Trophoblast cell (in vitro differentiated cells and primary cell): ENCODE measurements around the gene PJA1.

ENCODE experiments used
- DNase-seq, 2 donors: peaks; one replicate each; pipeline ENCODE4 v3.0.0-alpha.2; 2016
- H2AFZ ChIP-seq: 2 replicates; pipeline ENCODE4 v1.6.1; 2013; ENCODE audit warnings: low read length, moderate library complexity, mild to moderate bottlenecking; ENCODE audit not compliant: insufficient read depth, poor library complexity
- H2AK5ac ChIP-seq: 2 replicates; pipeline ENCODE4 v1.6.1; 2013; ENCODE audit warnings: mild to moderate bottlenecking, low read length
- H2BK120ac ChIP-seq: 2 replicates; pipeline ENCODE4 v1.6.1; 2013; ENCODE audit warnings: low read length, mild to moderate bottlenecking, moderate library complexity; ENCODE audit not compliant: insufficient read depth, poor library complexity
- H2BK12ac ChIP-seq: 2 replicates; pipeline ENCODE4 v1.6.1; 2013; ENCODE audit warnings: mild to moderate bottlenecking, low read length, moderate library complexity
- H2BK5ac ChIP-seq: 2 replicates; pipeline ENCODE4 v1.6.1; 2013; ENCODE audit warnings: low read length, low read depth, moderate library complexity, mild to moderate bottlenecking; ENCODE audit not compliant: poor library complexity
- H3K14ac ChIP-seq: 2 replicates; pipeline ENCODE4 v1.6.1; 2013; ENCODE audit warnings: mild to moderate bottlenecking, low read length
- H3K18ac ChIP-seq: 2 replicates; pipeline ENCODE4 v1.6.1; 2013; ENCODE audit warnings: mild to moderate bottlenecking, low read length
- H3K23ac ChIP-seq: 2 replicates; pipeline ENCODE4 v1.6.1; 2013; ENCODE audit warnings: low read length
- H3K27ac ChIP-seq: 2 replicates; pipeline ENCODE4 v1.5.1; 2013; ENCODE audit warnings: low read depth, mild to moderate bottlenecking, inconsistent platforms, low read length, moderate library complexity
- H3K27me3 ChIP-seq: 2 replicates; pipeline ENCODE4 v1.6.1; 2013; ENCODE audit warnings: inconsistent platforms, mild to moderate bottlenecking, low read length, moderate library complexity; ENCODE audit not compliant: insufficient read depth
- H3K36me3 ChIP-seq, 2 experiments: 1 replicate in 1 of 2; 2 replicates in 1 of 2; pipeline ENCODE4 v1.6.1; 2013; ENCODE audit warnings: low read length in 2 of 2, mild to moderate bottlenecking in 2 of 2, moderate library complexity in 1 of 2; ENCODE audit not compliant: insufficient read depth in 2 of 2, control insufficient read depth in 1 of 2
- H3K4ac ChIP-seq: 2 replicates; pipeline ENCODE4 v1.6.1; 2013; ENCODE audit warnings: low read depth, mild to moderate bottlenecking, low read length, moderate library complexity
- H3K4me1 ChIP-seq, 2 experiments: 1 replicate in 1 of 2; 2 replicates in 1 of 2; pipeline ENCODE4 v1.6.1; 2013; ENCODE audit warnings: low read length in 2 of 2, mild to moderate bottlenecking in 2 of 2, moderate library complexity in 1 of 2; ENCODE audit not compliant: insufficient read depth in 2 of 2, control insufficient read depth in 1 of 2
- H3K4me2 ChIP-seq: 2 replicates; pipeline ENCODE4 v1.6.1; 2013; ENCODE audit warnings: inconsistent platforms, mild to moderate bottlenecking, low read length, moderate library complexity
- H3K4me3 ChIP-seq: 2 replicates; pipeline ENCODE4 v1.5.1; 2013; ENCODE audit warnings: mild to moderate bottlenecking, low read depth, low read length, inconsistent platforms
- H3K79me1 ChIP-seq: one replicate; pipeline ENCODE4 v1.6.1; 2013; ENCODE audit warnings: low read length
- H3K79me2 ChIP-seq: 2 replicates; pipeline ENCODE4 v1.6.1; 2013; ENCODE audit warnings: low read length, mild to moderate bottlenecking; ENCODE audit not compliant: control insufficient read depth, insufficient read depth, poor library complexity
- H3K9ac ChIP-seq: 2 replicates; pipeline ENCODE4 v1.6.1; 2013; ENCODE audit warnings: mild to moderate bottlenecking, low read length
- H3K9me3 ChIP-seq: 2 replicates; pipeline ENCODE4 v1.6.1; 2013; ENCODE audit warnings: low read depth, mild to moderate bottlenecking, control low read depth, inconsistent platforms, low read length; ENCODE audit not compliant: insufficient read depth
- H4K12ac ChIP-seq: 2 replicates; pipeline ENCODE4 v1.6.1; 2013; ENCODE audit warnings: low read depth, mild to moderate bottlenecking, low read length, moderate library complexity
- H4K8ac ChIP-seq: 2 replicates; pipeline ENCODE4 v1.6.1; 2013; ENCODE audit warnings: low read depth, mild to moderate bottlenecking, low read length, moderate library complexity
- H4K91ac ChIP-seq: one replicate; pipeline ENCODE4 v1.6.1; 2013; ENCODE audit warnings: low read depth, mild to moderate bottlenecking, low read length, moderate library complexity
- WGBS: extraction: QIAGEN DNeasy Blood & Tissue Kit; methylation state at CpG from one replicate; pipeline ENCODE4 v1.1.7; 2013; ENCODE audit warnings: missing lambda C conversion rate; ENCODE audit not compliant: insufficient read length, insufficient coverage; ENCODE audit errors: extremely low coverage; 5-methylcytosine and 5-hydroxymethylcytosine counted together

PJA1 gene

GRCh38 chrX:69186651-69187050 is 21.4 kb upstream of the PJA1 start:
- Histone ChIP-seq H3K27me3 (no peaks in the 10 kb centered on the region), H2BK120ac (no peak overlapping the region), H3K27ac (no peak overlapping the region), H3K79me1 (no peaks in the 10 kb centered on the region), H3K9me3 (no peaks in the 10 kb centered on the region), H3K9ac (no peak overlapping the region), H2AFZ (no peak overlapping the region), H4K91ac (no peak overlapping the region), H3K36me3 (no peaks in the 10 kb centered on the region), H3K23ac (no peak overlapping the region), H3K14ac (no peak overlapping the region), H4K8ac (no peak overlapping the region), H2BK5ac (no peak overlapping the region), H3K4ac (no peak overlapping the region), H2AK5ac (no peak overlapping the region), H2BK12ac (no peak overlapping the region), H3K79me2 (no peaks in the 10 kb centered on the region), H4K12ac (no peak overlapping the region), H3K4me3 (no peak overlapping the region), H3K4me2 (no peak overlapping the region), H3K18ac (no peak overlapping the region), H3K4me1 (no peaks in the 10 kb centered on the region)
- WGBS, result no CpG with 5 or more reads among the region's 1 CpG
- no peak for DNase-seq

GRCh38 chrX:69185886-69186285 is 20.6 kb upstream of the PJA1 start:
- Histone ChIP-seq H3K4me3 (no peak overlapping the region), H3K79me1 (no peaks in the 10 kb centered on the region), H2BK12ac (no peak overlapping the region), H3K14ac (no peak overlapping the region), H3K23ac (no peak overlapping the region), H4K91ac (no peak overlapping the region), H3K27ac (no peak overlapping the region), H4K8ac (no peak overlapping the region), H2BK5ac (no peak overlapping the region), H3K9me3 (no peaks in the 10 kb centered on the region), H3K27me3 (no peaks in the 10 kb centered on the region), H3K9ac (no peak overlapping the region), H2AK5ac (no peak overlapping the region), H3K4me2 (no peak overlapping the region), H3K36me3 (no peaks in the 10 kb centered on the region), H3K18ac (no peak overlapping the region), H3K4me1 (no peaks in the 10 kb centered on the region), H2BK120ac (no peak overlapping the region), H4K12ac (no peak overlapping the region), H3K4ac (no peak overlapping the region), H2AFZ (no peak overlapping the region), H3K79me2 (no peaks in the 10 kb centered on the region)
- no CpG with 5 or more reads among the region's 2 CpGs for WGBS
- DNase-seq, result no peak

- Histone ChIP-seq H2BK5ac (no peak overlapping the region), H3K27ac (no peak overlapping the region), H3K9me3 (no peaks in the 10 kb centered on the region), H3K36me3 (no peaks in the 10 kb centered on the region), H3K9ac (no peak overlapping the region), H2BK120ac (no peak overlapping the region), H3K23ac (no peak overlapping the region), H2BK12ac (no peak overlapping the region), H3K4ac (no peak overlapping the region), H3K18ac (no peak overlapping the region), H2AK5ac (no peak overlapping the region), H3K79me1 (no peaks in the 10 kb centered on the region), H3K4me1 (no peaks in the 10 kb centered on the region), H3K14ac (no peak overlapping the region), H3K27me3 (no peaks in the 10 kb centered on the region), H3K4me3 (no peak overlapping the region), H4K91ac (no peak overlapping the region), H4K12ac (no peak overlapping the region), H2AFZ (no peak overlapping the region), H4K8ac (no peak overlapping the region), H3K79me2 (no peaks in the 10 kb centered on the region), H3K4me2 (no peak overlapping the region)
- no CpG with 5 or more reads among the region's 3 CpGs for WGBS
- no peak for DNase-seq
Observed at GRCh38 chrX:69185141-69185540, 19.9 kb upstream of the PJA1 start.

- H3K27ac ChIP-seq, result no peak overlapping the region
- H3K27me3 ChIP-seq, result no peaks in the 10 kb centered on the region
- H2AK5ac ChIP-seq, result no peak overlapping the region
- no peak overlapping the region for H2BK12ac ChIP-seq
- H3K4me3 ChIP-seq, result no peak overlapping the region
- no peak overlapping the region for H2BK5ac ChIP-seq
- H3K18ac ChIP-seq, result no peak overlapping the region
- H3K4me2 ChIP-seq, result no peak overlapping the region
- H3K14ac ChIP-seq, result no peak overlapping the region
- no peaks in the 10 kb centered on the region for H3K4me1 ChIP-seq
- no peaks in the 10 kb centered on the region for H3K79me1 ChIP-seq
- H2BK120ac ChIP-seq, result no peak overlapping the region
- WGBS, result no CpG with 5 or more reads among the region's 4 CpGs
- no peak overlapping the region for H3K23ac ChIP-seq
- H3K9ac ChIP-seq, result no peak overlapping the region
- DNase-seq, result no peak
- H3K9me3 ChIP-seq, result no peaks in the 10 kb centered on the region
- no peak overlapping the region for H4K12ac ChIP-seq
- no peak overlapping the region for H4K8ac ChIP-seq
- no peak overlapping the region for H2AFZ ChIP-seq
- H4K91ac ChIP-seq, result no peak overlapping the region
- no peak overlapping the region for H3K4ac ChIP-seq
- H3K79me2 ChIP-seq, result no peaks in the 10 kb centered on the region
- H3K36me3 ChIP-seq, result no peaks in the 10 kb centered on the region
Observed at GRCh38 chrX:69182818-69183380, 17.6 kb upstream of the PJA1 start.
